Renal cortex interstitium (tissue), 11 donors: ENCODE measurements around the gene PCDHB14. TPM values are rescaled to one million over a fixed set of nuclear protein-coding genes. Genes with fewer than 3 reads are reported as not detected.
"Not testable (repeated sequence)": the region's sequence is repeated elsewhere in the genome, so short reads cannot be mapped to it uniquely, and the experiment has no call there.

Experiments used
- DNase-seq, 11 donors: peaks; one replicate each; pipeline ENCODE4 v3.0.0-alpha.2; 2013; ENCODE audit warnings: low read depth in 9 of 11, low spot score in 4 of 11; ENCODE audit errors: extremely low read depth in 1 of 11
- polyA plus RNA-seq, 3 donors: library from polyadenylated mRNA; unstranded; fragments of 120-200 nt; gene quantifications; one replicate each; pipeline ENCODE4 v1.2.1, GENCODE V29; 2013; ENCODE audit not compliant: insufficient read length in 3 of 3

The PCDHB14 gene
- polyA plus RNA-seq, 3 donors = 9.5 to 11.6 (median 10.6) TPM

GRCh38 chr5:141246971-141247370 is 23.8 kb downstream of the PCDHB14 start:
- DNase-seq = not testable (repeated sequence)

GRCh38 chr5:141247434-141247833 is 24.3 kb downstream of the PCDHB14 start:
- not testable (repeated sequence) for DNase-seq

- DNase-seq = no peak
Observed at GRCh38 chr5:141250576-141250975, 27.4 kb downstream of the PCDHB14 start.

GRCh38 chr5:141258464-141258863 is 35.3 kb downstream of the PCDHB14 start:
- no peak for DNase-seq

- no peak for DNase-seq
Observed at GRCh38 chr5:141258948-141259347, 35.8 kb downstream of the PCDHB14 start.

GRCh38 chr5:141260458-141261237 is 37.5 kb downstream of the PCDHB14 start:
- no peak for DNase-seq

GRCh38 chr5:141261238-141261546 is 38.0 kb downstream of the PCDHB14 start:
- DNase-seq = no peak

GRCh38 chr5:141269195-141269594 is 46.1 kb downstream of the PCDHB14 start:
- DNase-seq = no peak

- no peak for DNase-seq
Observed at GRCh38 chr5:141272906-141273305, 49.8 kb downstream of the PCDHB14 start.

Other genes with a start within 250 kb of the PCDHB14 start
- gene PCDHB1, start 172.0 kb upstream of the PCDHB14 start, polyA plus RNA-seq = under 1 TPM; 0.04 to 0.12 (median 0.12) TPM
- 10 to 100 TPM in 1 of 3 donors, 1 to 10 TPM in 2; 4.9 to 11.5 (median 5.1) TPM for gene PCDHB2, start 128.7 kb upstream of the PCDHB14 start, polyA plus RNA-seq
- 1 to 10 TPM; 3.3 to 3.9 (median 3.5) TPM for gene PCDHB3, start 122.9 kb upstream of the PCDHB14 start, polyA plus RNA-seq
- 1 to 10 TPM; 1.2 to 2.6 (median 1.7) TPM for gene PCDHB4, start 101.5 kb upstream of the PCDHB14 start, polyA plus RNA-seq
- 1 to 10 TPM; 6.0 to 9.0 (median 8.5) TPM for gene PCDHB5, start 88.1 kb upstream of the PCDHB14 start, polyA plus RNA-seq
- 1 to 10 TPM; 2.4 to 3.2 (median 3.0) TPM for gene PCDHB6, start 73.3 kb upstream of the PCDHB14 start, polyA plus RNA-seq
- 1 to 10 TPM; 4.0 to 4.4 (median 4.2) TPM for gene PCDHB7, start 50.7 kb upstream of the PCDHB14 start, polyA plus RNA-seq
- 1 to 10 TPM; 1.8 to 3.7 (median 2.4) TPM for gene PCDHB8, start 45.6 kb upstream of the PCDHB14 start, polyA plus RNA-seq
- gene PCDHB16, start 41.0 kb upstream of the PCDHB14 start, polyA plus RNA-seq = 1 to 10 TPM; 5.0 to 7.6 (median 5.1) TPM
- gene PCDHB9, start 36.2 kb upstream of the PCDHB14 start, polyA plus RNA-seq = 1 to 10 TPM; 4.1 to 4.4 (median 4.3) TPM
- gene PCDHB10, start 31.0 kb upstream of the PCDHB14 start, polyA plus RNA-seq = 1 to 10 TPM; 4.8 to 7.5 (median 6.8) TPM
- gene PCDHB11, start 23.7 kb upstream of the PCDHB14 start, polyA plus RNA-seq = 1 to 10 TPM; 4.0 to 6.3 (median 4.7) TPM
- gene PCDHB12, start 14.6 kb upstream of the PCDHB14 start, polyA plus RNA-seq = 1 to 10 TPM; 4.6 to 5.1 (median 5.0) TPM
- 1 to 10 TPM; 6.9 to 7.9 (median 7.2) TPM for gene PCDHB13, start 9.4 kb upstream of the PCDHB14 start, polyA plus RNA-seq
- 10 to 100 TPM; 13.2 to 15.0 (median 14.9) TPM for gene PCDHB15, start 22.1 kb downstream of the PCDHB14 start, polyA plus RNA-seq
- under 1 TPM in 2 of 3 donors, not detected in 1; 0.14 to 0.35 TPM for gene SLC25A2, start 80.7 kb downstream of the PCDHB14 start, polyA plus RNA-seq
- 100 to 1,000 TPM; 134 to 184 (median 157) TPM for gene TAF7, start 97.4 kb downstream of the PCDHB14 start, polyA plus RNA-seq
- gene PCDHGA1, start 107.2 kb downstream of the PCDHB14 start, polyA plus RNA-seq = 1 to 10 TPM in 2 of 3 donors, under 1 TPM in 1; 0.92 to 1.2 (median 1.0) TPM
- 1 to 10 TPM; 6.0 to 7.9 (median 6.1) TPM for gene PCDHGA2, start 115.4 kb downstream of the PCDHB14 start, polyA plus RNA-seq
- gene PCDHGA3, start 120.5 kb downstream of the PCDHB14 start, polyA plus RNA-seq = 1 to 10 TPM; 3.1 to 4.2 (median 3.6) TPM
- gene PCDHGB1, start 126.8 kb downstream of the PCDHB14 start, polyA plus RNA-seq = 1 to 10 TPM; 1.5 to 2.5 (median 2.2) TPM
- 1 to 10 TPM; 2.0 to 3.4 (median 2.2) TPM for gene PCDHGA4, start 131.7 kb downstream of the PCDHB14 start, polyA plus RNA-seq
- gene PCDHGB2, start 136.7 kb downstream of the PCDHB14 start, polyA plus RNA-seq = 1 to 10 TPM; 3.5 to 4.3 (median 3.8) TPM
- gene PCDHGA5, start 140.8 kb downstream of the PCDHB14 start, polyA plus RNA-seq = 1 to 10 TPM; 2.1 to 2.7 (median 2.6) TPM
- 1 to 10 TPM; 2.1 to 2.5 (median 2.5) TPM for gene PCDHGB3, start 146.9 kb downstream of the PCDHB14 start, polyA plus RNA-seq
- gene PCDHGA6, start 150.5 kb downstream of the PCDHB14 start, polyA plus RNA-seq = 1 to 10 TPM; 6.5 to 8.0 (median 7.2) TPM
- 1 to 10 TPM; 2.0 to 2.7 (median 2.5) TPM for gene PCDHGA7, start 159.4 kb downstream of the PCDHB14 start, polyA plus RNA-seq
- 1 to 10 TPM; 4.9 to 6.5 (median 6.1) TPM for gene PCDHGB4, start 164.4 kb downstream of the PCDHB14 start, polyA plus RNA-seq
- 1 to 10 TPM in 1 of 3 donors, under 1 TPM in 2; 0.58 to 1.0 (median 0.61) TPM for gene PCDHGA8, start 169.3 kb downstream of the PCDHB14 start, polyA plus RNA-seq
- gene PCDHGB5, start 174.6 kb downstream of the PCDHB14 start, polyA plus RNA-seq = 10 to 100 TPM in 2 of 3 donors, 1 to 10 TPM in 1; 8.6 to 11.5 (median 10.8) TPM
- 1 to 10 TPM; 3.6 to 6.2 (median 5.4) TPM for gene PCDHGA9, start 179.4 kb downstream of the PCDHB14 start, polyA plus RNA-seq
- gene PCDHGB6, start 184.7 kb downstream of the PCDHB14 start, polyA plus RNA-seq = 1 to 10 TPM; 6.7 to 7.6 (median 7.6) TPM
- 1 to 10 TPM; 3.0 to 3.7 (median 3.3) TPM for gene PCDHGA10, start 189.6 kb downstream of the PCDHB14 start, polyA plus RNA-seq
- gene PCDHGB7, start 194.3 kb downstream of the PCDHB14 start, polyA plus RNA-seq = 10 to 100 TPM; 15.2 to 16.6 (median 15.7) TPM
- gene PCDHGA11, start 197.7 kb downstream of the PCDHB14 start, polyA plus RNA-seq = 1 to 10 TPM; 3.9 to 5.4 (median 5.2) TPM
- 1 to 10 TPM; 1.5 to 3.0 (median 1.9) TPM for gene PCDHGA12, start 207.2 kb downstream of the PCDHB14 start, polyA plus RNA-seq